ENCODE data around the gene COL11A2. TPM values are rescaled to one million over a fixed set of nuclear protein-coding genes. Genes with fewer than 3 reads are reported as not detected.
"Not testable (repeated sequence)": the region's sequence is repeated elsewhere in the genome, so short reads cannot be mapped to it uniquely, and the experiment has no call there.

The COL11A2 gene
- total RNA-seq, 2 experiments from 2014 or later: 0.88 to 1.4 TPM

- peaks cover 8% of the 10 kb centered on the region for H3K27me3 Mint-ChIP-seq (ENCODE audit: low read depth)
- H3K4me3 Mint-ChIP-seq: no peak overlapping the region
- no peak for DNase-seq
- CTCF ChIA-PET: interaction anchor here (0.8 to 2.2 kb wide), 2 partner anchors 30 to 87 kb away, joined by 3 to 6 read pairs; no protein-coding TSS in a partner anchor
- peaks cover 9% of the 10 kb centered on the region for H3K9me3 Mint-ChIP-seq
- no peaks in the 10 kb centered on the region for H3K36me3 Mint-ChIP-seq (ENCODE audit: low read depth)
- H3K4me1 Mint-ChIP-seq (ENCODE audit: low read depth): no peaks in the 10 kb centered on the region
- no peak overlapping the region for H3K27ac Mint-ChIP-seq
- intact Hi-C loops (cut with micrococcal nuclease): no loop called here
These were observed 41.2 kb downstream of the COL11A2 start for GRCh38 chr6:33151050-33151449.

- DNase-seq; intact Hi-C loops (cut with micrococcal nuclease); H3K9me3 Mint-ChIP-seq; H3K4me3 Mint-ChIP-seq; H3K4me1 Mint-ChIP-seq (ENCODE audit: low read depth); H3K27ac Mint-ChIP-seq; H3K36me3 Mint-ChIP-seq (ENCODE audit: low read depth); H3K27me3 Mint-ChIP-seq (ENCODE audit: low read depth): not testable (repeated sequence)
- CTCF ChIA-PET: interaction anchor here (0.8 to 3.4 kb wide), 5 partner anchors 9 to 87 kb away, joined by 3 to 36 read pairs (median 6); no protein-coding TSS in a partner anchor
These were observed 41.7 kb downstream of the COL11A2 start for GRCh38 chr6:33150560-33150959.

- intact Hi-C loops (cut with micrococcal nuclease): loop anchor here (1.0 to 5.0 kb wide), 2 partner anchors 30 to 131 kb away; no protein-coding TSS in a partner anchor
- CTCF ChIA-PET: interaction anchor here (0.6 to 3.4 kb wide), 14 partner anchors 9 to 262 kb away, joined by 3 to 36 read pairs (median 4); no protein-coding TSS in a partner anchor
- Mint-ChIP-seq H3K4me3 (no peak overlapping the region), H3K27me3 (ENCODE audit: low read depth) (peaks cover 9% of the 10 kb centered on the region), H3K36me3 (ENCODE audit: low read depth) (no peaks in the 10 kb centered on the region), H3K4me1 (ENCODE audit: low read depth) (no peaks in the 10 kb centered on the region), H3K27ac (no peak overlapping the region), H3K9me3 (peaks cover 9% of the 10 kb centered on the region)
- no peak for DNase-seq
These were observed 44.2 kb downstream of the COL11A2 start for GRCh38 chr6:33147807-33148666.

GRCh38 chr6:33144373-33144772, 47.9 kb downstream of the COL11A2 start:
- peaks cover 27% of the 10 kb centered on the region for H3K27me3 Mint-ChIP-seq (ENCODE audit: low read depth)
- no peaks in the 10 kb centered on the region for H3K9me3 Mint-ChIP-seq
- H3K36me3 Mint-ChIP-seq (ENCODE audit: low read depth): no peaks in the 10 kb centered on the region
- intact Hi-C loops (cut with micrococcal nuclease): no loop called here
- DNase-seq: no peak
- CTCF ChIA-PET: interaction anchor here (1.5 to 2.8 kb wide), 2 partner anchors 17 to 24 kb away, joined by 3 to 10 read pairs; no protein-coding TSS in a partner anchor
- H3K4me3 Mint-ChIP-seq: no peak overlapping the region
- no peaks in the 10 kb centered on the region for H3K4me1 Mint-ChIP-seq (ENCODE audit: low read depth)
- no peak overlapping the region for H3K27ac Mint-ChIP-seq

- intact Hi-C loops (cut with micrococcal nuclease): no loop called here
- CTCF ChIA-PET: interaction anchor here (0.7 to 2.8 kb wide), 2 partner anchors 23 to 129 kb away, joined by 3 to 10 read pairs; no protein-coding TSS in a partner anchor
- no peak for DNase-seq
- no peaks in the 10 kb centered on the region for H3K4me1 Mint-ChIP-seq (ENCODE audit: low read depth)
- H3K9me3 Mint-ChIP-seq: no peaks in the 10 kb centered on the region
- no peaks in the 10 kb centered on the region for H3K36me3 Mint-ChIP-seq (ENCODE audit: low read depth)
- H3K27ac Mint-ChIP-seq: no peak overlapping the region
- peaks cover 26% of the 10 kb centered on the region for H3K27me3 Mint-ChIP-seq (ENCODE audit: low read depth)
- H3K4me3 Mint-ChIP-seq: no peak overlapping the region
These were observed 49.0 kb downstream of the COL11A2 start for GRCh38 chr6:33143113-33143770.

- Mint-ChIP-seq H3K36me3 (ENCODE audit: low read depth) (no peaks in the 10 kb centered on the region), H3K27me3 (ENCODE audit: low read depth) (peaks cover 26% of the 10 kb centered on the region), H3K27ac (no peak overlapping the region), H3K9me3 (no peaks in the 10 kb centered on the region), H3K4me3 (no peak overlapping the region), H3K4me1 (ENCODE audit: low read depth) (no peaks in the 10 kb centered on the region)
- intact Hi-C loops (cut with micrococcal nuclease): no loop called here
- DNase-seq: no peak
- CTCF ChIA-PET: no interaction called here
These were observed 49.7 kb downstream of the COL11A2 start for GRCh38 chr6:33142501-33143070.

- H3K4me3 Mint-ChIP-seq: no peak overlapping the region
- H3K36me3 Mint-ChIP-seq (ENCODE audit: low read depth): no peaks in the 10 kb centered on the region
- CTCF ChIA-PET: no interaction called here
These were observed 51.7 kb downstream of the COL11A2 start for GRCh38 chr6:33140556-33140955.

GRCh38 chr6:33139596-33140206, 52.6 kb downstream of the COL11A2 start:
- H3K9me3 Mint-ChIP-seq: no peaks in the 10 kb centered on the region
- no peak for DNase-seq
- no peak overlapping the region for H3K4me3 Mint-ChIP-seq
- CTCF ChIA-PET: interaction anchor here (0.7 to 1.4 kb wide), 4 partner anchors 8 to 13 kb away, joined by 3 to 8 read pairs (median 4); no protein-coding TSS in a partner anchor
- H3K27me3 Mint-ChIP-seq (ENCODE audit: low read depth): peaks cover 26% of the 10 kb centered on the region
- H3K27ac Mint-ChIP-seq: no peak overlapping the region
- H3K36me3 Mint-ChIP-seq (ENCODE audit: low read depth): no peaks in the 10 kb centered on the region
- H3K4me1 Mint-ChIP-seq (ENCODE audit: low read depth): no peaks in the 10 kb centered on the region
- intact Hi-C loops (cut with micrococcal nuclease): no loop called here

More at GRCh38 chr6:33140556-33140955, 51.7 kb downstream of the COL11A2 start:
- intact Hi-C loops (cut with micrococcal nuclease): no loop called here
- no peak for DNase-seq
- no peaks in the 10 kb centered on the region for H3K4me1 Mint-ChIP-seq (ENCODE audit: low read depth)
- H3K27ac Mint-ChIP-seq: no peak overlapping the region
- H3K27me3 Mint-ChIP-seq (ENCODE audit: low read depth): peaks cover 26% of the 10 kb centered on the region
- no peaks in the 10 kb centered on the region for H3K9me3 Mint-ChIP-seq

- H3K27ac Mint-ChIP-seq: no peak overlapping the region
- intact Hi-C loops (cut with micrococcal nuclease): no loop called here
- H3K27me3 Mint-ChIP-seq (ENCODE audit: low read depth): peaks cover 10% of the 10 kb centered on the region
- no peaks in the 10 kb centered on the region for H3K36me3 Mint-ChIP-seq (ENCODE audit: low read depth)
- no peak for DNase-seq
- CTCF ChIA-PET: interaction anchor here (0.8 to 4.8 kb wide), 5 partner anchors 11 to 39 kb away, joined by 3 to 30 read pairs (median 3); no protein-coding TSS in a partner anchor
- no peaks in the 10 kb centered on the region for H3K4me1 Mint-ChIP-seq (ENCODE audit: low read depth)
- H3K4me3 Mint-ChIP-seq: no peak overlapping the region
- H3K9me3 Mint-ChIP-seq: no peaks in the 10 kb centered on the region
These were observed 55.9 kb downstream of the COL11A2 start for GRCh38 chr6:33136310-33136900.

GRCh38 chr6:33132081-33132524, 60.2 kb downstream of the COL11A2 start:
- Mint-ChIP-seq H3K9me3 (no peaks in the 10 kb centered on the region), H3K27me3 (ENCODE audit: low read depth) (no peaks in the 10 kb centered on the region), H3K36me3 (ENCODE audit: low read depth) (no peaks in the 10 kb centered on the region), H3K27ac (no peak overlapping the region), H3K4me3 (no peak overlapping the region), H3K4me1 (ENCODE audit: low read depth) (no peaks in the 10 kb centered on the region)
- no peak for DNase-seq
- CTCF ChIA-PET: no interaction called here
- intact Hi-C loops (cut with micrococcal nuclease): no loop called here

GRCh38 chr6:33128318-33128717, 63.9 kb downstream of the COL11A2 start:
- no peak overlapping the region for H3K27ac Mint-ChIP-seq
- CTCF ChIA-PET: interaction anchor here (0.6 to 1.7 kb wide), 4 partner anchors 12 to 54 kb away, joined by 3 to 5 read pairs (median 3); no protein-coding TSS in a partner anchor

More at GRCh38 chr6:33128318-33128717, 63.9 kb downstream of the COL11A2 start:
- Mint-ChIP-seq H3K4me1 (ENCODE audit: low read depth) (no peaks in the 10 kb centered on the region), H3K27me3 (ENCODE audit: low read depth) (peaks cover 5% of the 10 kb centered on the region), H3K9me3 (peaks cover 8% of the 10 kb centered on the region), H3K4me3 (no peak overlapping the region), H3K36me3 (ENCODE audit: low read depth) (peaks cover 1% of the 10 kb centered on the region)
- DNase-seq: peak; percentile 24
- intact Hi-C loops (cut with micrococcal nuclease): no loop called here
